Adipocyte (in vitro differentiated cells): ENCODE data around the gene NFATC1.

Source experiments
- DNase-seq: peaks from one replicate; pipeline ENCODE4 v3.0.0-alpha.2; 2015; ENCODE audit warnings: low read depth
- H3K27me3 ChIP-seq: replicated peaks from 2 replicates; pipeline ENCODE4 v1.7.0; 2013; ENCODE audit warnings: mild to moderate bottlenecking, low read length, moderate library complexity; ENCODE audit not compliant: control insufficient read depth, insufficient read depth
- H3K36me3 ChIP-seq: 2 replicates; pipeline ENCODE4 v1.7.0; 2013; ENCODE audit warnings: low read length, mild to moderate bottlenecking, moderate library complexity; ENCODE audit not compliant: control insufficient read depth, insufficient read depth, severe bottlenecking
- H3K4me1 ChIP-seq: 2 replicates; pipeline ENCODE4 v1.7.0; 2013; ENCODE audit warnings: mild to moderate bottlenecking, low read length, moderate library complexity; ENCODE audit not compliant: control insufficient read depth, insufficient read depth
- H3K4me3 ChIP-seq: 2 replicates; pipeline ENCODE4 v1.7.0; 2013; ENCODE audit warnings: mild to moderate bottlenecking, low read length, moderate library complexity
- H3K9ac ChIP-seq: 2 replicates; pipeline ENCODE4 v1.7.0; 2013; ENCODE audit warnings: mild to moderate bottlenecking, low read length, moderate library complexity
- H3K9me3 ChIP-seq: 2 replicates; pipeline ENCODE4 v1.7.0; 2013; ENCODE audit warnings: mild to moderate bottlenecking, low read length, moderate library complexity; ENCODE audit not compliant: control insufficient read depth

Gene NFATC1

DNA sequence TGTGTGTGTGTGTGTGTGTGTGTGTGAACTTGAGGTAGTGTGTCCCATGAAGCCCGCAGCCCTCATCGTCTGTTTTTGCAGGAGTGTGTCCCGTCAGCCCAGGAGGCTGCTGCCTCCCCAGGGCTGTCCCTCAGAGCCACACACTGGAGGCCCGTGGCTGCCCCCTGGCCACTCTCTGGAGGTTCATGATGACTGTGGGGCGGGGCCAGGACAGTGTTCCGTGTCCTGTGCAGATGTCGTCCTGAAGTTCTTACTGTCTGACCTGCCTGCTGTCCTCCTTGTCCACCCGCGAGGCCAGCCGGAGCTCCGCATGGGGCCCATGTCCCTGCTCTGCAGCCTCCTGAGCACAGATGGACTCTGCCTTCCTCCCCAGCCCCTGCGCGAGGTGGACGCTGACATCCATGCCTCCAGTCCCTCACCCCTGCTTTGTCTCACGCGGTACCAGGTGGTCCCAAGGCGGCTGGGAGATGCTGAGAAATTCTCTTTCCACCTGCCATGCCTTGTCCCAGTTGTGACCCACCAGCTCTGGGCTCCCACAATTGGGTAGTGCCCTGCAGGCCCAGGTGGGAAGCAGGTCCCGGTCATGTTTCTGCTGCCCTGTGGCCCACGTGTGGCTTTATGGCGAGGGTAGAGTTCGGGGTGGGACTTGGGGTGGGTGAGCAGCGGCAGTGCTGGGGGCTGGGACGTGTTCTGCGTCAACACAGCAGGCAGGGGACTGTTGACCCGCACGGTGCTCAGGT, 92.8 kb downstream of the NFATC1 start:
- Histone ChIP-seq H3K36me3 (no peaks in the 10 kb centered on the region), H3K9me3 (no peaks in the 10 kb centered on the region), H3K27me3 (no peaks in the 10 kb centered on the region), H3K4me3 (no peak overlapping the region), H3K9ac (no peak overlapping the region), H3K4me1 (peaks cover 18% of the 10 kb centered on the region)
- DNase-seq = no peak

DNA sequence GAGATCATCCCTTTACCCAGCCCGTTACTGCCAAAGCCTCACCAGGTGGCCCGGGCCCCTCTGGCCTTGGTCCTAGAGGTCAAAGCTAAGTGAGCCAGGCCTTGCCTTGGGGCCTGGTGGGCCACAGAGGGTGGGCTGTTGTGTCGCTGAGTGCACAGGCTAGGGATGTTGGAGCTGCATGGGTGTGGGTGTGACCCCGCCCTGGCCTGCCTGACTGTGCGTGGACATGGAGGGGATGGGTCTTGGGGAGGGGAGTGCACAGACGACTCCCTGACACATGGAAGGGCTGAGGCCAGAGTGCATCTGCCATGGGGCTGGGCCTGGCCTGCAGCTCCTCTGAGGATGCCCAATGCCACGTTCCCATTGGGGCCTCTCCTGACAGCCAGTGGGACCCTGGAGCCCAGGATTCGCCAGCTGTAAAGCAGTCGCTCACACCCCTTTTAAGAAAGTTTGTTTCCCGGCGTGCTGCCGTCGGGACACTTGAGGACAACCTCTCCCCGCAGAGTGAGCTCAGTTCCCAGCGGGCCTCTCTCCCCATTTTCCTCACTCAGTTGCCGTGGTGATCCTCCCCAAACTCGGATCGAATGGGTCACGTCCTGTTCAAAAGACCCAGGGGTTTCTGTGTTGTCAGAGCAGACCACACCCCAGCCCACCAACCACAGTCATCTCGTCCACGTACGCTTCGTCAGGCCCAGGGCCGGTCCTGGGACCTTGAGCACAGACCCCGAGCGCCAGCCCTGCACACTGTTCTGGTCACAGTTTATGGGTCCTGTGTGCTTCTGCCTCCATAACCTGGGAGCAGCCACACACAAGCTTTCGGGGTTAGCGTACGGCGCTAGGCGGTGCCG, 93.5 kb downstream of the NFATC1 start:
- Histone ChIP-seq H3K36me3 (no peaks in the 10 kb centered on the region), H3K9me3 (no peaks in the 10 kb centered on the region), H3K27me3 (no peaks in the 10 kb centered on the region), H3K4me3 (no peak overlapping the region), H3K4me1 (peaks cover 18% of the 10 kb centered on the region), H3K9ac (no peak overlapping the region)
- DNase-seq = no peak

DNA sequence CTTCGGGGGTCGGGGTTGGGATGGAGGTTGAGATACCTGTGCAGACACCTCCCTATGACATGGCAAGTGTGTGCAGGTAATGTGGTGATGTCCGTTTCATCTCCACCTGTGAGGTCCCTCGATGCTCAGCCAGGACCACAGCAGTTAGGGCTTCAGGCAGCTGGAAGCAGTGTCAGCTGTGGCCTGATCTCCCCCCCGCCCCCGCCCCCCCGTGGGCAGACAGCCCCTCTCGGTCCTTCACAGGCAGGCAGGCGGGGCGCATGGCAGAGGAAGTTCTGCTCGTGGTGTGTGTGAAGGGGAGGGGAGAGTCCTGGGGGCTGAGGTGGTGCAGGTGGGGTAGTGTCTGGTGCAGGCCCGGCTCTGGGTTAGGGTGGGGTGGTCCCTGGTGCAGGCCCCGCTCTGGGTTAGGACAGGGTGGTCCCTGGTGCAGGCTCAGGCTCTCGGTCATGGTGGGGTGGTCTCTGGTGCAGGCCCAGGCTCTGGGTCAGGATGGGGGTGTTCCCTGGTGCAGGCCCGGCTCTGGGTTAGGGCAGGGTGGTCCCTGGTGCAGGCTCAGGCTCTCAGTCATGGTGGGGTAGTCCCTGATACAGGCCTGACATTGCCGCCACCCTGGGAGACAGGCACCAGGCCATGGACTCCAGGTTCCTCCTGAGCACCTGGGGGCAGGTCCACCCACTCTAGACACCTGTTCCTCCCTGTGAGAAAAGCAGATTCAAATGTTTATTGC, 94.3 kb downstream of the NFATC1 start:
- DNase-seq = no peak
- no peak overlapping the region for H3K4me3 ChIP-seq
- no peak overlapping the region for H3K9ac ChIP-seq
- no peaks in the 10 kb centered on the region for H3K27me3 ChIP-seq
- no peaks in the 10 kb centered on the region for H3K36me3 ChIP-seq
- H3K9me3 ChIP-seq = no peaks in the 10 kb centered on the region
- H3K4me1 ChIP-seq = peaks cover 12% of the 10 kb centered on the region

DNA sequence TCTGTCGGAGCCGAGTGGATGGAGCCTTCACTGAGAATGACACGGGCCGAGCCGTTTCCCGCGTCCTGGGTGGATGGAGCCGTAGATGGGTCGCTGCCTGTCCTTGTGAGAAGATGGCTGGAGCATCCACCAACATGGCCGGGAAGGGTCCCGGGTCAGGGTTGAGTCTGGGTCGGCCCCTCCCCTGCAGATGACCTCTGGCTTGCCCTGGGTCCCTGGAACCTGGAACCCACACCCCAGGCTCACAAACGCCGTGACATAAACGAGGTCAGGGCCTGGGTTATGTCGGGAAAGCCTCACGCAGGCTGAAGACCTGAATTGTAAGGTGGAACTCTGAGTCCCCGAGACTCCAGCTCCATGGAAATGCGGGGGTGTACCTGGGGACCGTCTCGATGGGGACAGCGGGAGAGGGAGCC, 94.9 kb downstream of the NFATC1 start:
- Histone ChIP-seq H3K36me3 (no peaks in the 10 kb centered on the region), H3K4me1 (peaks cover 8% of the 10 kb centered on the region), H3K9me3 (no peaks in the 10 kb centered on the region), H3K27me3 (no peaks in the 10 kb centered on the region), H3K9ac (no peak overlapping the region), H3K4me3 (no peak overlapping the region)
- DNase-seq = no peak

DNA sequence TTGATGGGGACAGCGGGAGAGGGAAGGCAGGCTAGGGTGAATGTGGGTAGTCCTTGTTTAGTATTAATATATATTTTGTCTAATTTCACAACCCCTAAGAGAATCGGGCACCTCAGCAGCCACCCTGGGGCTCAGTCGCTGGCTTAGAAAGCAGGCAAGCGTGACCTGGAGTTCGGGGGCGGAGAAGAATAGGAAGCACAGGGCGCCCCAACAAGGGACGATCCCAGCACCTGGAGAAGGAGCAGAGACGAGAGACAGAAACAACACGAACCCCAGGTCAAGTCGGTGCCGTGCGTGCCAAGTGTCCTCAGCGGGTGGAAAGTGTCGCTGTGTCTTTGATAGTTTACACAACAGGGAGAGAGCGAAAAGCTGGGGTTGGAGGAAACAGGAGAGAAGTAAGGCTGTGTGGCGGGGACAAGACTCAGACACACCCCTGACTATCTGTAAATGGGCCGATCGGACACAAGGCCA, 95.4 kb downstream of the NFATC1 start:
- H3K27me3 ChIP-seq = no peaks in the 10 kb centered on the region
- peaks cover 3% of the 10 kb centered on the region for H3K4me1 ChIP-seq
- no peaks in the 10 kb centered on the region for H3K9me3 ChIP-seq
- no peaks in the 10 kb centered on the region for H3K36me3 ChIP-seq
- H3K9ac ChIP-seq = no peak overlapping the region
- DNase-seq = no peak
- H3K4me3 ChIP-seq = no peak overlapping the region

DNA sequence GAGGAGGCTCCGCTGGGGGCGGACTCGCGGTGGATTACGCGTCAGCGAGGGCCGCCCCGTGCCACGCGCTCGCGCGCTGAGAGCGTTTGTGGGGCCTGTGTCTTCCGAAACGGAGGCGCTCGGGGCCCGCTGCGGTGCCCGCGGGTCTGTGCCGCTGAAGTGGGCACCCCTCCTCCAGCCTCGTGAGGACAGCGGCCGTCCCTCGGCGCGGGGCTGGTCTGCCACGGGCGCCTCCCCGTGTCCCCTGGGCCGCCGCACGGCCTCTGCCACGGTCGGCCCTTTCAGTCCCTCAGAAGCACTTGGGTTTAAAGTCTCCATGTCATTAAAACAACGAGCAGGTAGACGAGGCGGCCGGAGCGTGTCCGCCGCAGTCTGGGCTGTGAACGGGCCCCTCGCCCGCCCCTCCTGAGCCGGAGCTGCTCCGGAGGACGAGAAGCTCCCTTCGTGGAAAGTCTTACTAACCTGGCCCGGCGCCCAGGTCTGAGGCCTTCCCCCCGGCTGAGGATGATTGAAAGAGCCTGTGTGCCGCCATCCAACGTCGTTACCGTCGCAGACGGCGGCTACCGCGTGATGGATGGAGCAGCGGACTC, 97.6 kb downstream of the NFATC1 start:
- no peaks in the 10 kb centered on the region for H3K4me1 ChIP-seq
- no peaks in the 10 kb centered on the region for H3K27me3 ChIP-seq
- H3K9me3 ChIP-seq = peaks cover 7% of the 10 kb centered on the region
- no peaks in the 10 kb centered on the region for H3K36me3 ChIP-seq
- H3K9ac ChIP-seq = no peak overlapping the region
- H3K4me3 ChIP-seq = no peak overlapping the region
- DNase-seq = no peak

DNA sequence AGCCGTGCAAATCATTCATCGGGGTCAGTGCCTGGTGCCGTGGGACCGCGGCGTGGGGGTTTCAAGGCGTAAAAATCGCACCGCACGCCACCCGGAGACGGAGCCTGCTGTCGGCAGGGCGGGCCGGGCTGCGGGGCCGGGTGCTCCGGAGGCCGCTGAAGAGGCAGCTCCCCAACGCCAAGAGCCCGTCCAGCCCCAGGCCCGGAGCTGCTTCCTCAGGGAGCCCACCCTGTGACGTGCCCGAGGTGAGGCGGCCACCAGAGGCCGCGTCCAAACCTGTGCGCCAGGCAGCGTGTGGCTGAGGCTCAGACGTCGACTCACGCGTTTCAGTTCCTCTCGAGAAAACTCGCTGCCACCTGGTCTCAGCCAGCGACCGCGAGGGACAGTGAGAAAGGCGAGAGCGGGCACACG, 98.1 kb downstream of the NFATC1 start:
- Histone ChIP-seq H3K9ac (no peak overlapping the region), H3K27me3 (no peaks in the 10 kb centered on the region), H3K4me3 (no peak overlapping the region), H3K4me1 (no peaks in the 10 kb centered on the region), H3K9me3 (peaks cover 12% of the 10 kb centered on the region), H3K36me3 (no peaks in the 10 kb centered on the region)
- DNase-seq = no peak

DNA sequence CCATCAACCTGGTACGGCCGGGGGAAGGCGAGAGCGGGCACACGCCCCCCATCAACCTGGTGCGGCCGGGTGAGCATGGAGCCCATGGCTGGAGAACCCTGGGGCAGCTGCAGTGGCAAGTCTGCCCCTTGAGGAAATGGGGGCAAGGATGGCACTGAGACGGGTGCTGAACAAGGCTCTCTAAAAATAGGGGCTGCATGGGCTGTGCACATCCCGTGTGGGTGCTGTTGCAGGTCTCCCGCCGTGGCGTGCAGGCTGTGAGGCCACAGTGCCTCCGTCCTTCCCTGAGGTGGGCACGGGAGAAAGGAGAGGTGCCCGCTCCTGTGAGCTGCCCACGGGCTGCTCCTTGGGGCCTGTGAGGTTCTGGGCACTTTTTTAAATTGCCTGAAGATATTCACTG, 99.2 kb downstream of the NFATC1 start:
- H3K9me3 ChIP-seq = peaks cover 23% of the 10 kb centered on the region
- no peak for DNase-seq
- no peaks in the 10 kb centered on the region for H3K4me1 ChIP-seq
- no peaks in the 10 kb centered on the region for H3K27me3 ChIP-seq
- H3K9ac ChIP-seq = no peak overlapping the region
- H3K36me3 ChIP-seq = no peaks in the 10 kb centered on the region
- H3K4me3 ChIP-seq = no peak overlapping the region

DNA sequence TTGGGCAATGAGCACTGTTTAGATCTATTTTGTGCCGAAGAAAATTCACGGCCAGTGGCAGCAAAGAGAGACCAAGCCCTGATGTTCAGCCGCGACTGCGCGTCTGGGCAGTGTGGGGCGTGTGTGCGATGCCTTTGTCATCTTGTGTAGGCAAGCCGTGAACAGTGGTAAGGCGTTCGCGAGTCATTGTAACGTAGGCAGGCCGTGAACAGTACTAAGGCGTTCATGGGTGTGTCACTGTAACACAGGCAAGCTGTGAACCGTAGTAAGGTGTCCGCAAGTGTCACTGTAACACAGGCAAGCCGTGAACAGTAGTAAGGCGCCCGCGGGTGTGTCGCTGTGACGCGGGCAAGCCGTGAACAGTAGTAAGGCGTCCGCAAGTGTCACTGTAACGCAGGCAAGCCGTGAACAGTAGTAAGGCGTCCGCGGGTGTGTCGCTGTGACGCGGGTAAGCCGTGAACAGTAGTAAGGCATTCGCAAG, 99.9 kb downstream of the NFATC1 start:
- DNase-seq = no peak
- Histone ChIP-seq H3K9ac (no peak overlapping the region), H3K4me1 (no peaks in the 10 kb centered on the region), H3K9me3 (peaks cover 30% of the 10 kb centered on the region), H3K36me3 (no peaks in the 10 kb centered on the region), H3K4me3 (no peak overlapping the region), H3K27me3 (no peaks in the 10 kb centered on the region)

DNA sequence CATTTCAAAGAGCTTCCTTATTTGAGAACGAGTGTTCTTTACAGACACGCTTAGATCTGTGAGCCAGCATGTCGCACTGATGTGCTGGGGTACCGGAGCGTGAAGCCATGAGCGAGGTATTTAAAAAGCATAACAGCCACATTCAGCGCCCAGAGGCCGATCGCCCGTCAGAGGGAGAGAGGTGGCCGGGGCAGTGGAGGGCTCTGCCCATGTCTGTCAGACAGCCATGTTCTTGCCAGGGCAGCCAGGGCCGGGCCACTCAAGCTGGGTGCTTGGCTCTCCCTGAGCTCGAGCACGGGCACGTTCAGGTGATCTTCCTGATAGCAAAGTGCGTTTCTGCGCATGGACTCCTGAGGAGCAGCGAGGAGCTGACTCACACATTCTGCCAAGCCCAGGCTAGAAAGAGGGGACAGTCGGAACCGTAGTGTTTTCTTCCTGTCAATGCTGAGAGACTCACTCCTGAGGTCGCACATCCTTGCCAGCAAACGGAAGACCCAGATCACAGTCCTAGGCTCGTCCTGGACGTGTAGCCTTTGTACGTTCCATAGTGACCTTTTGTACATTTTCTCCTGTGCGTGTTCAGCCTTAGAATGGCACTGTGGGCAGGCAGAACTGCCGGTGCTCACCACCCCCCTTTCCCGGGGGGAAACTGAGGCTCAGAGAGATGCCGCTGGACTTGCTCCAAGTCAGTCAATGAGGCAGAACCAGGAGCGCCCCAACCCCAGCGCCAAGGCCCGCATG, 100.7 kb downstream of the NFATC1 start:
- Histone ChIP-seq H3K4me1 (no peaks in the 10 kb centered on the region), H3K27me3 (no peaks in the 10 kb centered on the region), H3K36me3 (no peaks in the 10 kb centered on the region), H3K9me3 (peaks cover 35% of the 10 kb centered on the region), H3K9ac (no peak overlapping the region), H3K4me3 (no peak overlapping the region)
- DNase-seq = no peak
